GM08714 (cell line): ENCODE results near the gene ZCWPW1.

ENCODE experiments used
- H3K4me3 ChIP-seq: fragments of 200-500 bp; sonication (Bioruptor generic); 2 replicates; pipeline ENCODE4 v1.5.1; 2014; ENCODE audit warnings: mild to moderate bottlenecking, low read length, inconsistent platforms
- ZNF274 ChIP-seq: IDR thresholded peaks from 2 replicates; pipeline ENCODE4 v1.6.1; 2012; ENCODE audit warnings: mild to moderate bottlenecking, low read depth, low read length

The ZCWPW1 gene

DNA sequence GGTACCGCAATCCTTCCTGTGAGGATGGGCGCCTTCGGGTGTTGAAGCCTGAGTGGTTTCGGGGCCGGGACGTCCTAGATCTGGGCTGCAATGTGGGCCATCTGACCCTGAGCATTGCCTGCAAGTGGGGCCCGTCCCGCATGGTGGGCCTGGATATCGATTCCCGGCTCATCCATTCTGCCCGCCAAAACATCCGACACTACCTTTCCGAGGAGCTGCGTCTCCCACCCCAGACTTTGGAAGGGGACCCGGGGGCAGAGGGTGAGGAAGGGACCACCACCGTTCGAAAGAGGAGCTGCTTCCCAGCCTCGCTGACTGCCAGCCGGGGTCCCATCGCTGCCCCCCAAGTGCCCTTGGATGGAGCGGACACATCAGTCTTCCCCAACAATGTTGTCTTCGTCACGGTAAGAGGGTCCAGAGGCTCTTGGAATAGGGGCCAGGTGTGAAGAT is 2.8 kb upstream of the ZCWPW1 start:
- no peak overlapping the region; the same call in 1 of the 2 replicates for H3K4me3 ChIP-seq
- TF ChIP-seq ZNF274: no peak

DNA sequence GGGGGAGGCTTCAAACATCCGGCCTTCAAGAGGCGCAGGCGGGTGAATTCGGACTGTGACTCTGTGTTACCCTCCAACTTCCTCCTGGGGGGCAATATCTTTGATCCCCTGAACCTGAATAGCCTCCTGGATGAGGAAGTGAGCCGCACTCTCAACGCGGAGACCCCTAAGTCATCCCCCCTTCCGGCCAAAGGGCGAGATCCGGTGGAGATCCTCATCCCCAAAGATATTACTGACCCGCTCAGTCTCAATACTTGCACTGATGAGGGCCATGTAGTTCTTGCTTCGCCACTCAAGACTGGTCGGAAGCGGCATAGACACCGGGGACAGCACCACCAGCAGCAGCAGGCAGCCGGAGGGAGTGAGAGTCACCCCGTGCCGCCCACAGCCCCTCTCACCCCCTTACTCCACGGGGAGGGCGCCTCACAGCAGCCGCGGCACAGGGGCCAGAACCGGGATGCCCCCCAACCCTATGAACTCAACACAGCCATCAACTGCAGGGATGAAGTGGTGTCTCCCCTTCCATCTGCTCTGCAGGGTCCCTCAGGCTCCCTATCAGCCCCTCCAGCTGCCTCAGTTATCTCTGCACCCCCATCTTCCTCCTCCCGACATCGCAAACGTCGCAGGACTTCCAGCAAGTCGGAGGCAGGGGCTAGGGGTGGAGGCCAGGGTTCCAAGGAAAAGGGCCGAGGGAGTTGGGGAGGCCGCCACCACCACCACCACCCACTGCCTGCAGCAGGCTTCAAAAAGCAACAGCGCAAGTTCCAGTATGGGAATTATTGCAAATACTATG is 2.2 kb upstream of the ZCWPW1 start:
- peak overlapping the region; percentile 71 for H3K4me3 ChIP-seq
- TF ChIP-seq ZNF274: no peak

DNA sequence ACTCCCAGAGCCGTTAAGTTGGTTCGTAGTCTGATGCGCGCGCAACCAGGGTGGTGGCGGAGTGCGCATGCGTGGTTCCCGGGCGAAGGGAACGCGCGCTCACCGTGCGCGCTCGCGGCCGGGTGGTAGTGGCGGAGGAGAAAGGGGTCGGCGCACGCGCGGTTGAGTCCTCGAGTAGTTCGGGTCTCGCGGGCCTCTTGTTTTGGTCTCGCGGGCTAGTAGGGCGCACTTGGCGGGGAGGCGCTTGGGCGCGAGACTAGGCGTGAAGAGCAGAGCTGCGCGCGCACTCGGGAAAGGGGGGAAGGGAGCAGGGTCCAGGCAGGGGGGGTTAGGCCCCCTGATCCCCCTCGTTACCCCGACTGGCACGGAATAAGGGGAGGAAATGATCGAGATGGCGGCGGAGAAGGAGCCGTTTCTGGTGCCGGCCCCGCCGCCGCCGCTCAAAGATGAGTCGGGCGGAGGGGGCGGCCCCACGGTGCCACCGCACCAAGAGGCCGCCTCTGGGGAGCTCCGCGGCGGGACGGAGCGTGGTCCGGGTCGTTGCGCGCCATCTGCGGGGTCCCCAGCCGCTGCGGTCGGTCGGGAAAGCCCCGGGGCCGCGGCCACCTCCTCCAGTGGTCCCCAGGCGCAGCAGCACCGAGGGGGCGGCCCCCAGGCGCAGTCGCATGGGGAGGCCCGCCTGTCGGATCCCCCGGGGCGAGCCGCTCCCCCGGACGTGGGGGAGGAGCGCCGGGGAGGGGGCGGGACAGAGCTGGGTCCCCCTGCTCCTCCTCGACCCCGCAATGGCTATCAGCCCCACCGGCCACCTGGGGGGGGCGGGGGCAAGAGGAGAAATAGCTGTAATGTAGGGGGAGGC is 1.4 kb upstream of the ZCWPW1 start, which contains the start of gene MEPCE:
MEPCE (plus strand) TSS at position 195 of the 856 bp plus-strand sequence; CDS start at position 383, 188 bp downstream.
- H3K4me3 ChIP-seq: peak within 1 kb of the TSS; percentile 71
- no peak for TF ChIP-seq ZNF274

DNA sequence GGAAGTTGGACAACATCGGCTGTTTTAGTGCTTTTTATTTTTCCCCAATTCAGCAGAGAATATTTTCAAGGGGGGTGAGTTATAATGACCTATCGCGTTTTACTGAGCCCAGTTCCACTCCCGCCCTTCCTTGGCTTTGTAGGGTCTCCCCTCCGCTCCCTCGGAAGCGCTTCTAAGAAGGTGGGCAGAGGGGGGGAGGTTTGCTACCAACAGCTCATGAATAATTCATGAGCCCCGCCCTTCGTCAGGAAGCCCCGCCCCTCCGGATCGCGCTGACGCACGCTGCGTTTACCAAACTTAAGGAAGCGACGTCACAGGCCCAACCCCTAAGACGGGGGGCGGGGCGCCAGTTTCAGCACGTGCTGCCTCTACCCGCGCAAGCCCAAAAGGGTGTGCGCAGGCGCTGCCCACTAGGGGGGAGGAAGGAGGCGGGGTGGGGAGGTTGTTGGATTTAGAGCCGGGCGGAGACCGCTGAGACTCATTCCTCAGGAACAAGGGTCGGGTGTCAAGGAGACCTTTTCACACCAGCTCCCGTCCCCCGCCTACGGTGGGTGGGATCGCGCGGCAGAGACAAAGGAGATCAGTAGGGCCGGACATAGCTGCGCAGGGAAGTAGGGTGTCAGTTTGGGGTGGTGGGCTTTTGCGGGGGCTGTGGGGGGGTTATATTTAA is 599 bp upstream of the ZCWPW1 start:
- H3K4me3 ChIP-seq: peak overlapping the region; percentile 71
- no peak for TF ChIP-seq ZNF274

GRCh38 chr7:100427762-100428198 is 723 bp downstream of the ZCWPW1 start:
- TF ChIP-seq ZNF274: no peak

GRCh38 chr7:100426516-100426915 is 2.0 kb downstream of the ZCWPW1 start:
- no peak overlapping the region for H3K4me3 ChIP-seq
- no peak for TF ChIP-seq ZNF274

More at GRCh38 chr7:100427762-100428198, 723 bp downstream of the ZCWPW1 start:
- peak overlapping the region; percentile 1; the same call in 1 of the 2 replicates for H3K4me3 ChIP-seq

DNA sequence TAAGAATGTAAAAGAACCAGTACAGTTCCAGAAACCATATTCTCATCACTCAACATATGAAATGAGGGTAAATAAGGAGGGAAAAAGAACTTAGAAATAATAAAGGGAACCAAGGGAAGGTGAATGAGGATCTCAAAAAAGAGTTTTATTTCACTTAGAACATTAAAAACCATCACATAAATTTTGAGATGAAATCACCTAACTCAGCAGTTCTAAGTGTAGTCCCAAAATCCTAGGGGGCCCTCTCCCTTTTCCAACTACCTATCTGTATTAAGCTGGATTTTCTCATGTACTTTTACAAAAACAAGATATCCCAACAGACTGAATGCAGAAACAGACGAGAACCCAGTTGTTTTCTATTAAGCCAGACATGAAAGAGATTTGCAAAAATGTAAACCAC is 3.2 kb downstream of the ZCWPW1 start:
- no peak overlapping the region for H3K4me3 ChIP-seq
- no peak for TF ChIP-seq ZNF274

GRCh38 chr7:100423315-100423714 is 5.2 kb downstream of the ZCWPW1 start:
- TF ChIP-seq ZNF274: no peak
- no peak overlapping the region for H3K4me3 ChIP-seq

DNA sequence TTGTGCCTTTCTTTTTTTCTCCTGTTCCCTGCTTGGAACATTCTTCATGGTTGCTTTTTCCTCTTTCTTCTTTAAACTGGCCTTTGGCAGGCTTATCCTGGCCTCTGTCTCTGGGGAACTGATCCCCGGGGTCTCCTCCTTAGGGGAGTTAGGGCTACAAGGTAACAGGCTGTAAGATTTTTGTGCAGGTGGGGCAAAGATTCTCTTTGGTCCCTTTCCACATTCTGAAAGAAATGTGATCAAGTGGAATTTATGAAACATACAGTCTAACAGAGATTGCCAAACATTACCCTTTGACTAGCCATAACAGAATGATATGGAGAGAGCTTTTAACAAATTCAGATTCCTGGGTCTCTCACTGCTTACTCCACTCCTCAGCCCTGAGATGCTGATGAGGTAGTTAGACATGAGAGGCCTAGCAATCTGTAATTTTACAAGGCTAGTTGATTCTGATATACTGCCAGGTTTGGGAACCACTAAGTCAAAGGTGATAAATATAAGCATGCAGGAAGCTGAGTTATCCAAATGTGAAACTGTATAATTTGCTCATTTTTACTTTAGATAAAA is 8.8 kb downstream of the ZCWPW1 start:
- no peak for TF ChIP-seq ZNF274
- H3K4me3 ChIP-seq: no peak overlapping the region; the same call in 1 of the 2 replicates

GRCh38 chr7:100418930-100419659 is 9.4 kb downstream of the ZCWPW1 start:
- no peak for TF ChIP-seq ZNF274

GRCh38 chr7:100415448-100415847 is 13.1 kb downstream of the ZCWPW1 start:
- no peak overlapping the region for H3K4me3 ChIP-seq
- TF ChIP-seq ZNF274: no peak

More at GRCh38 chr7:100418930-100419659, 9.4 kb downstream of the ZCWPW1 start:
- H3K4me3 ChIP-seq: no peak overlapping the region

- no peak for TF ChIP-seq ZNF274
Observed at GRCh38 chr7:100413889-100414288, 14.6 kb downstream of the ZCWPW1 start.

DNA sequence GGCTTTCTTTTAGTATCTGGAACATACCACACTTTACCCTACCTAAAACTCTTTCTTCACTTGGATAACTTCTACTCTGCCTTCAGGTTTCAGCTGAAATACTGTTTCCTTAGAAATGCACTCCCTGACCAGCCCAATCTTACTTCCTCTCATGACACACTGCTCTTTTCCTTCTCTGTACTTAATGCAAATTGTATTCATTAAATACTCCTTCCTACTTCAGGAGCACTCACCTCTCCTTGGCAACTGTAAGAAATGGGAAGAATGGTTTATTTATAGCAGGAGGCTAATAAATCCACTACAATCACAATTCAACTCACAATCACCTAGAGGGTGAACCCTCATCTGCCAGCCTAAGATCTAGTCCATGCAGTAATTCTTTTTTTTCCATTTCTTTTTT is 15.2 kb downstream of the ZCWPW1 start:
- no peak for TF ChIP-seq ZNF274
- H3K4me3 ChIP-seq: peak overlapping the region; percentile 48; the same call in 1 of the 2 replicates

More at GRCh38 chr7:100413889-100414288, 14.6 kb downstream of the ZCWPW1 start:
- H3K4me3 ChIP-seq: peak overlapping the region; percentile 48; the same call in 1 of the 2 replicates
